Breast epithelium (tissue), 4 donors: Measurements from ENCODE around the gene TMEM178B. TPM values are rescaled to one million over a fixed set of nuclear protein-coding genes. Genes with fewer than 3 reads are reported as not detected.
A peak's percentile ranks its signal among the peaks of the same experiment; 100 is the strongest.

Experiments used
- DNase-seq, 2 donors: peaks; one replicate each; pipeline ENCODE4 v3.0.0-alpha.2; 2019; ENCODE audit warnings: low spot score in 2 of 2
- H3K27ac ChIP-seq, 2 donors: fragments of 200-600 bp; sonication (generic) in 1 of 2; one replicate each; pipeline ENCODE4 v1.5.1; 2016 to 2019; ENCODE audit warnings: mild to moderate bottlenecking in 1 of 2
- H3K27me3 ChIP-seq, 2 donors: fragments of 200-600 bp; sonication (generic) in 1 of 2; one replicate each; pipeline versions ENCODE4 v1.5.1 to v1.6.0; 2017 to 2019; ENCODE audit warnings: control low read depth in 1 of 2, mild to moderate bottlenecking in 1 of 2
- H3K36me3 ChIP-seq: fragments of 200-600 bp; one replicate; pipeline ENCODE4 v1.5.1; 2019
- H3K4me1 ChIP-seq, 2 donors: fragments of 200-600 bp; sonication (generic); one replicate each; pipeline ENCODE4 v1.5.1; 2016 to 2019; ENCODE audit warnings: control low read depth in 1 of 2
- H3K4me3 ChIP-seq, 3 donors: fragments of 200-600 bp; sonication (generic); 1 replicate in 2 of 3; 2 replicates in 1 of 3; pipeline ENCODE4 v1.5.1; 2016 to 2019; ENCODE audit warnings: mild to moderate bottlenecking in 3 of 3, moderate library complexity in 2 of 3
- H3K9me3 ChIP-seq, 2 donors: fragments of 200-600 bp; sonication (generic) in 1 of 2; one replicate each; pipeline ENCODE4 v1.5.1; 2016 to 2019; ENCODE audit warnings: control low read depth in 1 of 2
- POLR2A ChIP-seq: fragments of 450-650 bp; IDR thresholded peaks from one replicate; pipeline ENCODE4 v1.6.1; 2016; ENCODE audit warnings: antibody characterized with exemption, mild to moderate bottlenecking, moderate library complexity
- POLR2AphosphoS5 ChIP-seq, 3 donors: sonication (generic); formaldehyde crosslinking; IDR thresholded peaks; one replicate each; pipeline ENCODE4 v1.6.1; 2017; ENCODE audit warnings: antibody characterized with exemption in 3 of 3
- intact Hi-C: fragments of 100-400 bp; cut with DNase I; formaldehyde crosslinking; loops from one replicate; pipeline ENCODE4 v1.15.1; 2023; ENCODE audit warnings: low total_unique reads
- total RNA-seq, 3 donors: library from RNA; depleted of rRNA; stranded (reverse); fragments of >200 nt; gene quantifications; one replicate each; pipeline ENCODE4 v1.1.0, GENCODE V29; 2016
- TF ChIP-seq, protein P1 (sequence below), 3 donors: fragments of 450-650 bp; IDR thresholded peaks; one replicate each; pipeline ENCODE4 v1.5.1; 2016 to 2017; ENCODE audit warnings: antibody characterized with exemption in 3 of 3, mild to moderate bottlenecking in 3 of 3, moderate library complexity in 3 of 3

The TMEM178B gene
- total RNA-seq, 3 donors from 2014 or later = 0.33 to 0.88 (median 0.64) TPM

DNA sequence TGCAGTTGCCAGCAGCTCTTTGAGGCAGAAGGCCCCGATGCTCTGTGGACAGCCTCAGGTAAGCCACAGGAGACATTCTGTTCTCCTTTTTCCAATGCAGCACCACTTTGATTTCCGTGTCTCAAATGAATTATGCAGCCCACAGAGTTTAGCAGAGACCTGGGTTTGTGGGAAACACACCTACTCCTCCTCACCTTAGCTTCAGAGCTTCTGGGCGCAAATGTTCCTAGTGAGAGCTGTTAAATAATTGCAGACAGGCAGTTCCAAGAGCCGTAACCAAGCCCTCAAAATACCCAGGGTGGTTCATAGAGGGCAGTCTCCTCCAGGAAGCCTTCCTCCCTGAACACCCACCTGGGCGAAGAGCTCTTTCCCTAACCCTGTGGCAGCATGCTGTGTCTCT is 408.1 kb downstream of the TMEM178B start:
- Histone ChIP-seq H3K4me1 (no peaks in the 10 kb centered on the region), H3K4me3 (no peak overlapping the region), H3K27ac (no peak overlapping the region), H3K36me3 (no peaks in the 10 kb centered on the region), H3K27me3 (no peaks in the 10 kb centered on the region), H3K9me3 (no peaks in the 10 kb centered on the region)
- TF ChIP-seq, protein P1, sequence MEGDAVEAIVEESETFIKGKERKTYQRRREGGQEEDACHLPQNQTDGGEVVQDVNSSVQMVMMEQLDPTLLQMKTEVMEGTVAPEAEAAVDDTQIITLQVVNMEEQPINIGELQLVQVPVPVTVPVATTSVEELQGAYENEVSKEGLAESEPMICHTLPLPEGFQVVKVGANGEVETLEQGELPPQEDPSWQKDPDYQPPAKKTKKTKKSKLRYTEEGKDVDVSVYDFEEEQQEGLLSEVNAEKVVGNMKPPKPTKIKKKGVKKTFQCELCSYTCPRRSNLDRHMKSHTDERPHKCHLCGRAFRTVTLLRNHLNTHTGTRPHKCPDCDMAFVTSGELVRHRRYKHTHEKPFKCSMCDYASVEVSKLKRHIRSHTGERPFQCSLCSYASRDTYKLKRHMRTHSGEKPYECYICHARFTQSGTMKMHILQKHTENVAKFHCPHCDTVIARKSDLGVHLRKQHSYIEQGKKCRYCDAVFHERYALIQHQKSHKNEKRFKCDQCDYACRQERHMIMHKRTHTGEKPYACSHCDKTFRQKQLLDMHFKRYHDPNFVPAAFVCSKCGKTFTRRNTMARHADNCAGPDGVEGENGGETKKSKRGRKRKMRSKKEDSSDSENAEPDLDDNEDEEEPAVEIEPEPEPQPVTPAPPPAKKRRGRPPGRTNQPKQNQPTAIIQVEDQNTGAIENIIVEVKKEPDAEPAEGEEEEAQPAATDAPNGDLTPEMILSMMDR (IDR thresholded peaks at IDR 0.05) = no peak
- no peak for TF ChIP-seq POLR2A
- no peak for DNase-seq
- intact Hi-C loops = no loop called here

DNA sequence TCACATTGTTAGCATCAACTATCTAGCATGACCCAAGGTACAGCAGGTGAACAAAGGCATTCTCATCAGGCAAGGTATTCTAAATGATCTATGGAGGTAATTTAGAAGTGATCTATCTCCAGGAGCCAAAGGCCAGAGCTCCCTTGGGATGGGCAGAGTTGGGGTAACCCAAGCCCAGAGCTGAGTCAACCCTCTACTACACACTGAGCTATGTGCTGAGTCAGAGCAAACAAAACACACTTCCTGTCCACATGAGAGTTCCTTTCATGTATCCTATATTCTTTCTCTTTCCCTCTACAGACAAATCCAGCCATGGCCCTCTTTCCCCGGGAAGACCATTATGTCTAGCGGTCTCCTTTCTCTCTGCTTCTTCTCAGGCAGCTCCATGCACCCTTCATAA is 409.2 kb downstream of the TMEM178B start:
- DNase-seq = no peak
- TF ChIP-seq, protein P1 (IDR thresholded peaks at IDR 0.05) = no peak
- TF ChIP-seq POLR2A (no peak), POLR2AphosphoS5 (IDR thresholded peaks at IDR 0.05) (no peak)
- Histone ChIP-seq H3K4me3 (no peak overlapping the region), H3K27me3 (no peaks in the 10 kb centered on the region), H3K36me3 (no peaks in the 10 kb centered on the region), H3K9me3 (no peaks in the 10 kb centered on the region), H3K4me1 (no peaks in the 10 kb centered on the region), H3K27ac (no peak overlapping the region)
- intact Hi-C loops = no loop called here

DNA sequence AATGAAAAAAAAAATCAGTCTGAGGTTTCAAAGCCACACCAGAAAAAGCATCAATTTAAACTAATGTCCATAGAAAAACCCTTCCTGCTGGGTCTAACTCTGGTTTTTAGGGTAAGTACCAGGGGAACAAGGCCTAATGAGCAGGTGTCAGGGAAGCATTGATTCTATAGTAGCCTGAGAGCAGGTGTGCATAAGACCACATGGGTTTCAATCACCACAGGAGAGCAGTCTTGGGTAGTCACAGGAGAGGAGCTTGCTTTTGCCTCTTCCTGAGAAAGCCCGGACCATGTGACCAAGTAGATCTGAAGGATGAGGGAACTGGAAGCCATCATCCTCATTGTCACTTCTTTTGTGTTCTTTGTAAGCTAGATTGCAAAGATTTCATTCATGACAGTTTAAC is 411.0 kb downstream of the TMEM178B start:
- Histone ChIP-seq H3K27ac (no peak overlapping the region), H3K36me3 (no peaks in the 10 kb centered on the region), H3K9me3 (no peaks in the 10 kb centered on the region), H3K4me3 (no peak overlapping the region), H3K4me1 (no peaks in the 10 kb centered on the region), H3K27me3 (no peaks in the 10 kb centered on the region)
- DNase-seq = no peak
- intact Hi-C loops = no loop called here
- TF ChIP-seq POLR2A = no peak
- TF ChIP-seq, protein P1 (IDR thresholded peaks at IDR 0.05) = no peak
- no peak for TF ChIP-seq POLR2AphosphoS5 (IDR thresholded peaks at IDR 0.05)

DNA sequence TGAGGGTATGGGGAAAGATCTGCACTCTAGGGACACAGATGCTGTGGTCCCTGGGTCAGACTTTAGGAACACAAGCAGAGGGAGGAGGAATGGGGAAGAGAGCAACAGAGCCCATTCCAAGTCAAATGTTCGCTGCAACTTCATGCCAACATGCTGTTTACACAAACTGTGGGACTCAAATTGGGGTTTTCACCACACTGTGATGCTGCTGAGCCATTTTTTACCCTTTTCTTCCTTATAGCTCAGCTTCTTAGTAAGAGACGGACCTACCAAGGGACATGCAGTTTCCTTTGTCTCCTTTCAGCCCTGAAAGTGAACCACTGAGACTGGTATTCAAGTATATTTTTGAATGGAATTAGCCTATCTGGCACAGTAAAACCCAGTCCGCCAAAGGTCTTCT is 413.1 kb downstream of the TMEM178B start:
- Histone ChIP-seq H3K4me3 (no peak overlapping the region), H3K9me3 (no peaks in the 10 kb centered on the region), H3K36me3 (no peaks in the 10 kb centered on the region), H3K27ac (no peak overlapping the region), H3K27me3 (no peaks in the 10 kb centered on the region), H3K4me1 (no peaks in the 10 kb centered on the region)
- intact Hi-C loops = no loop called here
- DNase-seq = no peak
- TF ChIP-seq, protein P1 (IDR thresholded peaks at IDR 0.05) = no peak
- TF ChIP-seq POLR2AphosphoS5 (IDR thresholded peaks at IDR 0.05) = no peak
- TF ChIP-seq POLR2A = no peak

DNA sequence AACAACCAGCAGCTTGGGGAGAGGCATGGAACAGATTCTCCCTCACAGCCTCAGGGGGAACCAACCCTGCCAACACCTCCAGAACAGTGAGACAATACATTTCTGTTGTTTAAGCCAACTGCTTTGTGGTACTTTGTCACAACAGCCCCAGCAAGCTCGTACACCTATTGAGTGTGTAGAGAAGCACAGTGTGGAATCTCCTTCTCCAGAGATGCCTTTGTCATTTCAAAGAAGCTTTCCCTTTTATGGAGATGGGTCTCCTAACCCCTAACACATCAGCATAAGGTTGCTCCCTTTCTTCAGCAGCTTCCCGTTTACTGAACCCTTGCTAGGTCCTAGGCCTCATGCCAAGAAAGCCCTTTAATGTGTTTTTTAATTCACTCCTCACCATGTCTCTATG is 416.6 kb downstream of the TMEM178B start:
- H3K36me3 ChIP-seq = no peaks in the 10 kb centered on the region
- TF ChIP-seq POLR2AphosphoS5 (IDR thresholded peaks at IDR 0.05) (no peak), POLR2A (no peak)
- TF ChIP-seq, protein P1 (IDR thresholded peaks at IDR 0.05) = no peak
- no peaks in the 10 kb centered on the region for H3K27me3 ChIP-seq
- DNase-seq = peak in 1 of 2 donors; percentile 49
- no peak overlapping the region for H3K4me3 ChIP-seq
- H3K27ac ChIP-seq = peak overlapping the region in 1 of 2 donors; percentile 19
- no peaks in the 10 kb centered on the region for H3K9me3 ChIP-seq
- H3K4me1 ChIP-seq = no peaks in the 10 kb centered on the region
- intact Hi-C loops = no loop called here
